Endothelial cell of hepatic sinusoid (primary cell): ENCODE results near the gene TEN1.

ENCODE experiments used
- in situ Hi-C: cut with HindIII; loops from 2 replicates; pipeline ENCODE4 v1.10.0; 2017; ENCODE audit warnings: low sequenced_read_pairs

Gene TEN1

GRCh38 chr17:75976175-75976848, 2.7 kb upstream of the TEN1 start:
- in situ Hi-C loops = no loop called here

GRCh38 chr17:75979705-75980187, 706 bp downstream of the TEN1 start:
- in situ Hi-C loops = no loop called here

GRCh38 chr17:75980188-75981018, 1.4 kb downstream of the TEN1 start:
- in situ Hi-C loops = no loop called here

- in situ Hi-C loops = no loop called here
Measured at GRCh38 chr17:75981019-75981615, 2.1 kb downstream of the TEN1 start.

GRCh38 chr17:75983501-75984181, 4.6 kb downstream of the TEN1 start:
- in situ Hi-C loops = no loop called here

- in situ Hi-C loops = no loop called here
Measured at GRCh38 chr17:75985986-75986385, 6.9 kb downstream of the TEN1 start.

- in situ Hi-C loops = no loop called here
Measured at GRCh38 chr17:75987041-75987440, 8.0 kb downstream of the TEN1 start.

- in situ Hi-C loops = no loop called here
Measured at GRCh38 chr17:75991396-75991795, 12.4 kb downstream of the TEN1 start.

GRCh38 chr17:75994802-75995370, 15.8 kb downstream of the TEN1 start:
- in situ Hi-C loops = no loop called here

- in situ Hi-C loops = no loop called here
Measured at GRCh38 chr17:75995385-75995925, 16.4 kb downstream of the TEN1 start.

- in situ Hi-C loops = no loop called here
Measured at GRCh38 chr17:75996665-75997590, 17.9 kb downstream of the TEN1 start.

GRCh38 chr17:75998327-75998795, 19.3 kb downstream of the TEN1 start:
- in situ Hi-C loops = no loop called here

GRCh38 chr17:76000016-76000754, 21.1 kb downstream of the TEN1 start:
- in situ Hi-C loops = no loop called here

- in situ Hi-C loops = no loop called here
Measured at GRCh38 chr17:76000755-76001521, 21.9 kb downstream of the TEN1 start, which contains the start of gene CDK3. TSS of gene CDK3 (plus strand) at chr17:76000855. CDS start at chr17:76001426, 571 bp downstream.

GRCh38 chr17:76002100-76002499, 23.1 kb downstream of the TEN1 start:
- in situ Hi-C loops = no loop called here

- in situ Hi-C loops = no loop called here
Measured at GRCh38 chr17:76003915-76004314, 24.9 kb downstream of the TEN1 start.

- in situ Hi-C loops = no loop called here
Measured at GRCh38 chr17:76004750-76005262, 25.8 kb downstream of the TEN1 start.
